GM19395 (cell line): ENCODE measurements around the gene SLC2A3.
"Not testable (repeated sequence)": the region's sequence is repeated elsewhere in the genome, so short reads cannot be mapped to it uniquely, and the experiment has no call there.

Source experiments
- ATAC-seq: cut with Tn5 transposase; IDR thresholded peaks from one replicate; pipeline ENCODE4 v1.9.1; 2021; ENCODE audit warnings: mild to moderate bottlenecking, moderate library complexity; ENCODE audit not compliant: unreplicated experiment

Gene SLC2A3

GRCh38 chr12:7917392-7918267 is 18.4 kb downstream of the SLC2A3 start:
- ATAC-seq: no peak

- ATAC-seq: no peak
Measured at GRCh38 chr12:7916936-7917335, 19.1 kb downstream of the SLC2A3 start.

GRCh38 chr12:7915661-7916403 is 20.2 kb downstream of the SLC2A3 start:
- ATAC-seq: no peak

- ATAC-seq: not testable (repeated sequence)
Measured at GRCh38 chr12:7910106-7910505, 25.9 kb downstream of the SLC2A3 start.

GRCh38 chr12:7907009-7907408 is 29.0 kb downstream of the SLC2A3 start:
- ATAC-seq: no peak

- ATAC-seq: not testable (repeated sequence)
Measured at GRCh38 chr12:7906303-7906702, 29.7 kb downstream of the SLC2A3 start.

GRCh38 chr12:7905600-7906125 is 30.3 kb downstream of the SLC2A3 start:
- ATAC-seq: not testable (repeated sequence)

- no peak for ATAC-seq
Measured at GRCh38 chr12:7905071-7905470, 30.9 kb downstream of the SLC2A3 start.

- ATAC-seq: not testable (repeated sequence)
Measured at GRCh38 chr12:7902416-7902815, 33.6 kb downstream of the SLC2A3 start.

GRCh38 chr12:7899755-7900154 is 36.2 kb downstream of the SLC2A3 start:
- no peak for ATAC-seq

- not testable (repeated sequence) for ATAC-seq
Measured at GRCh38 chr12:7896726-7897125, 39.3 kb downstream of the SLC2A3 start.

GRCh38 chr12:7892186-7892980 is 43.6 kb downstream of the SLC2A3 start:
- ATAC-seq: no peak

- no peak for ATAC-seq
Measured at GRCh38 chr12:7884689-7885088, 51.3 kb downstream of the SLC2A3 start.

GRCh38 chr12:7881736-7882120 is 54.3 kb downstream of the SLC2A3 start:
- not testable (repeated sequence) for ATAC-seq

- not testable (repeated sequence) for ATAC-seq
Measured at GRCh38 chr12:7880952-7881735, 54.8 kb downstream of the SLC2A3 start.

- no peak for ATAC-seq
Measured at GRCh38 chr12:7879246-7879645, 56.7 kb downstream of the SLC2A3 start.

- no peak for ATAC-seq
Measured at GRCh38 chr12:7877420-7877819, 58.6 kb downstream of the SLC2A3 start.

GRCh38 chr12:7872566-7873319 is 63.2 kb downstream of the SLC2A3 start, which contains the start of gene SLC2A14:
SLC2A14 (minus strand) TSS chr12:7872915; CDS start chr12:7869880, 3,035 bp downstream.
- ATAC-seq: no peak

GRCh38 chr12:7870335-7870734 is 65.7 kb downstream of the SLC2A3 start:
- no peak for ATAC-seq
